K562 (cell line): ENCODE results near the gene OR5B21. TPM values are rescaled to one million over a fixed set of nuclear protein-coding genes. Genes with fewer than 3 reads are reported as not detected.
A peak's percentile ranks its signal among the peaks of the same experiment; 100 is the strongest.

Experiments
- ATAC-seq: fragments of 200-7000 bp; cut with Tn5 transposase; 3 replicates; pipeline ENCODE4 v1.9.1; 2020; ENCODE audit warnings: moderate library complexity
- Bru-seq: library from RNA; stranded (reverse); fragments of 400-500 nt; gene quantifications from one replicate; lab custom pipeline; 2021; lab: Mats Ljungman, UMichigan
- BruChase-seq, 2 experiments: library from RNA; stranded (reverse); fragments of 400-500 nt; gene quantifications; one replicate each; lab custom pipeline; 2021; lab: Mats Ljungman, UMichigan
- BruUV-seq: library from RNA; stranded (reverse); fragments of 400-500 nt; replicated peaks from 2 replicates; lab custom pipeline; 2021; lab: Mats Ljungman, UMichigan
- CTCF ChIA-PET: fragments of 300-600 bp; formaldehyde crosslinking; extraction: SDS; loops from one replicate; lab custom pipeline; 2021; ENCODE audit warnings: low intra/inter-chr PET ratio; lab: Yijun Ruan, JAX
- POLR2A ChIA-PET: fragments of 300-600, 350-650 bp; sonication (Branson Sonifier 250); formaldehyde crosslinking; extraction: SDS; loops from one replicate; lab custom pipeline; 2021; ENCODE audit warnings: antibody characterized with exemption, inconsistent platforms; lab: Yijun Ruan, JAX
- DNase-seq, 4 experiments: peaks; one replicate each; pipeline versions ENCODE4 v3.0.0 to v3.0.0-alpha.2; 2011 to 2018; ENCODE audit warnings: low spot score in 3 of 4, mixed read lengths in 3 of 4; ENCODE audit errors: extremely low read depth in 1 of 4
- FAIRE-seq: peaks from 2 replicates; lab custom pipeline; 2011; peaks lifted over from hg19 to GRCh38; lab: Jason Lieb, UNC
- H2AFZ ChIP-seq: 2 replicates; pipeline ENCODE4 v1.6.0; 2011; ENCODE audit warnings: low read depth, low read length, control low read depth, inconsistent platforms
- H3K27ac ChIP-seq: fragments of 200-600 bp; 3 replicates; pipeline ENCODE4 v1.8.0; 2011; ENCODE audit warnings: low read depth, mild to moderate bottlenecking, control low read depth, inconsistent platforms, low read length, moderate library complexity, mixed read lengths; ENCODE audit errors: extremely low read depth
- H3K27me3 ChIP-seq, 2 experiments: fragments of 300-600 bp in 1 of 2; 2 replicates in 1 of 2; 3 replicates in 1 of 2; pipeline versions ENCODE4 v1.6.0 to v1.8.0; 2011; ENCODE audit warnings: inconsistent platforms in 2 of 2, low read length in 2 of 2, mild to moderate bottlenecking in 1 of 2, mixed read lengths in 1 of 2, moderate library complexity in 1 of 2; ENCODE audit not compliant: control insufficient read depth in 2 of 2, insufficient read depth in 2 of 2
- H3K36me3 ChIP-seq: fragments of 300-600 bp; 3 replicates; pipeline ENCODE4 v1.8.0; 2011; ENCODE audit warnings: mild to moderate bottlenecking, low read length, inconsistent platforms; ENCODE audit not compliant: control insufficient read depth, insufficient read depth
- H3K4me1 ChIP-seq, 2 experiments: fragments of 200-600 bp in 1 of 2; replicated peaks in 1 of 2; 2 replicates in 1 of 2; 3 replicates in 1 of 2; pipeline versions ENCODE4 v1.5.1 to v1.8.0; 2011; ENCODE audit warnings: inconsistent platforms in 2 of 2, low read length in 2 of 2, mild to moderate bottlenecking in 1 of 2, mixed read lengths in 1 of 2, moderate library complexity in 1 of 2; ENCODE audit not compliant: control insufficient read depth in 2 of 2, insufficient read depth in 2 of 2
- H3K4me2 ChIP-seq: 2 replicates; pipeline ENCODE4 v1.6.1; 2011; ENCODE audit warnings: low read length, control low read depth, inconsistent platforms, mixed read lengths; ENCODE audit not compliant: insufficient read depth
- H3K4me3 ChIP-seq: fragments of 200-600 bp; sonication (generic), shearing (Covaris generic); 2 replicates; pipeline ENCODE4 v1.5.1; 2016; ENCODE audit warnings: control low read depth, inconsistent platforms
- H3K79me2 ChIP-seq: fragments of 200-600 bp; 3 replicates; pipeline ENCODE4 v1.8.0; 2011; ENCODE audit warnings: low read length, inconsistent platforms; ENCODE audit not compliant: control insufficient read depth, insufficient read depth
- H3K9ac ChIP-seq, 2 experiments: 2 replicates each; pipeline versions ENCODE4 v1.6.0 to v1.6.1; 2011; ENCODE audit warnings: low read depth in 2 of 2, low read length in 2 of 2, control low read depth in 1 of 2, inconsistent platforms in 1 of 2, mild to moderate bottlenecking in 1 of 2, mixed read lengths in 1 of 2; ENCODE audit not compliant: insufficient read depth in 1 of 2
- H3K9me1 ChIP-seq: one replicate; pipeline ENCODE4 v1.6.0; 2011; ENCODE audit warnings: inconsistent platforms, mild to moderate bottlenecking, low read length, moderate library complexity; ENCODE audit not compliant: control insufficient read depth, insufficient read depth
- H3K9me3 ChIP-seq: replicated peaks from 2 replicates; pipeline ENCODE4 v1.5.1; 2011; ENCODE audit warnings: low read depth, low read length, inconsistent platforms; ENCODE audit not compliant: control insufficient read depth, insufficient read depth
- H4K20me1 ChIP-seq: replicated peaks from 2 replicates; pipeline ENCODE4 v1.6.1; 2011; ENCODE audit warnings: low read length, inconsistent platforms, mixed read lengths; ENCODE audit not compliant: control insufficient read depth, insufficient read depth
- RBM25 ChIP-seq: fragments of 200-400 bp; formaldehyde crosslinking; IDR thresholded peaks from 2 replicates; pipeline ENCODE4 v1.6.1; 2018; ENCODE audit warnings: low read length, low read depth, moderate library complexity; ENCODE audit not compliant: severe bottlenecking
- THRAP3 ChIP-seq: fragments of 450-650 bp; IDR thresholded peaks from 2 replicates; pipeline ENCODE4 v1.6.1; 2016; ENCODE audit warnings: mild to moderate bottlenecking, inconsistent platforms, borderline replicate concordance
- WGBS: fragments of 100-300 bp; shearing (Covaris generic); methylation state at CpG from one replicate; pipeline ENCODE4 v1.1.6; 2016; ENCODE audit warnings: low coverage, mixed read lengths; ENCODE audit not compliant: insufficient coverage; ENCODE audit errors: missing lambda C conversion rate; 5-methylcytosine and 5-hydroxymethylcytosine counted together
- in situ Hi-C: fragments of 300-500 bp; cut with MboI; formaldehyde crosslinking; loops from 4 replicates; pipeline ENCODE4 v1.15.0; 2018; ENCODE audit warnings: inconsistent platforms, mixed read lengths
- intact Hi-C: fragments of 100-400 bp; cut with micrococcal nuclease; formaldehyde crosslinking; loops from 2 replicates; pipeline ENCODE4 v1.14.2; 2022
- long read RNA-seq, 3 experiments: library from polyadenylated mRNA in 2 of 3; library from RNA in 1 of 3; unstranded in 2 of 3; stranded (forward) in 1 of 3; transcript quantifications; one replicate each; pipeline ENCODE4 v2.0.0, GENCODE V29; 2019 to 2022
- polyA minus RNA-seq, 3 experiments: library from RNA; depleted of rRNA, polyadenylated mRNA; stranded (reverse); fragments of >200 nt; gene quantifications; 2 replicates each; pipeline ENCODE4 v1.2.3, GENCODE V29; 2011
- polyA plus RNA-seq, 8 experiments: library from polyadenylated mRNA; depleted of rRNA in 4 of 8; stranded (reverse) in 5 of 8; unstranded in 3 of 8; fragments of >200 nt; fragmentation: Nextera tagmentation in 2 of 8; fragmentation: Illumina TruSeq in 1 of 8; extraction: Ambion mirVana in 2 of 8; extraction: Trizol in 1 of 8; gene quantifications; 2 replicates each; pipeline versions ENCODE4 v1.2.1 to v1.2.3, GENCODE V29; 2011 to 2014; ENCODE audit warnings: inconsistent platforms in 1 of 8, missing spikeins in 1 of 8
- total RNA-seq, 7 experiments: library from RNA; depleted of rRNA in 6 of 7; stranded (reverse); fragments of >200 nt in 6 of 7; fragmentation: Illumina TruSeq in 2 of 7; extraction: Trizol in 2 of 7; gene quantifications; 2 replicates each; pipeline versions ENCODE4 v1.2.1 to v1.2.3, GENCODE V29; 2011 to 2021; ENCODE audit warnings: low replicate concordance in 1 of 7
- TF ChIP-seq, protein P1 (sequence below): fragments of 250-450 bp; sonication (Bioruptor Pico); IDR thresholded peaks from 2 replicates; pipeline ENCODE4 v1.6.1; 2021; ENCODE audit warnings: mild to moderate bottlenecking

OR5B21 gene
- not detected in 2 replicates for total RNA-seq (2011; cell fraction: chromatin; rRNA removed; ENCODE audit: low replicate concordance)
- total RNA-seq (2011; cell fraction: nucleolus; rRNA removed), result not detected in 2 replicates
- not detected in 2 replicates for total RNA-seq (2011; cell fraction: nucleoplasm; rRNA removed)
- total RNA-seq (2014; rRNA removed) (not detected in 2 replicates), total RNA-seq (2014; rRNA removed; fragmentation: Illumina TruSeq; extraction: Trizol) (not detected in 2 replicates), total RNA-seq (2015; rRNA removed; fragmentation: Illumina TruSeq; extraction: Trizol) (not detected in 2 replicates), total RNA-seq (2021) (not detected in 2 replicates), polyA plus RNA-seq (2011; rRNA removed) (not detected in 2 replicates), polyA plus RNA-seq (2014; fragmentation: Illumina TruSeq; extraction: Trizol) (not detected in 2 replicates), polyA plus RNA-seq (2014; fragmentation: Nextera tagmentation; extraction: Ambion mirVana) (not detected), polyA plus RNA-seq (2014; rRNA removed) (not detected in 2 replicates), polyA minus RNA-seq (2011; rRNA and poly(A)+ RNA removed) (0.21 TPM in 1 of 2 replicates, not detected in the other), Bru-seq, nascent RNA (not detected), BruChase-seq, experiment 1, labeled RNA remaining after a 2-hour chase (percentile 32 among the genes with signal in this experiment), BruChase-seq, experiment 2, labeled RNA remaining after a 6-hour chase (not detected)
- polyA plus RNA-seq (2011; cell fraction: cytosol; rRNA removed), result not detected in 2 replicates
- polyA plus RNA-seq (2011; cell fraction: nucleus; rRNA removed), result not detected in 2 replicates
- not detected in 2 replicates for polyA plus RNA-seq (2012)
- not detected in 2 replicates for polyA minus RNA-seq (2011; cell fraction: cytosol; rRNA and poly(A)+ RNA removed)
- polyA minus RNA-seq (2011; cell fraction: nucleus; rRNA and poly(A)+ RNA removed), result not detected in 2 replicates
- long read RNA-seq, experiment 1, result 0 reads
- long read RNA-seq, experiment 2, result 0 reads
- long read RNA-seq, experiment 3, result 0 reads

DNA sequence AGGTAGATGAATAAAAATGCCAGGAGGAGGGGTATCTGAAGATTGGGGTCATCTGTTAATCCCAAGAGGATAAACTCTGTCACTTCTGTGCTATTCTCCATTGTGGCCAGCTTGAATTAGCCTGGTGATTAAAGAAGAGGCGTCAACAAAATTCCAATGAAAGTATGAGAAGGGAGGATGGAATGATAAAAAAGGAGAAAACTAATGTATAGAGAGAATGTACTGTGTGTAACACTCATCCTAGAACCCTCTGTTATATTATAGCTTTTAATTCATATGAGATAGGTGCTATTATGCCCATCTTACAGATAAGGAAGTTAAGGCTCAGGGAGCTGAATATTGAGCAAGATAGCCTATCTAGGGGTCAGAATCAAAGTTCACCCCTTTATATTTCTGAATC, at the start of gene OR5B21:
Gene OR5B21 (minus strand): TSS at position 101 of the 400 bp plus-strand sequence. CDS start 0 bp downstream, at position 101.
- WGBS, result 0% methylated on average over 1 of the region's 1 CpG
- CTCF ChIA-PET, result no interaction called here
- DNase-seq (no peak), ATAC-seq (no peak), FAIRE-seq (no peak)
- H3K36me3 ChIP-seq, result no peaks in the 10 kb centered on the region
- intact Hi-C loops, result no loop called here
- H3K4me3 ChIP-seq, result no peak within 1 kb of the TSS
- no peaks in the 10 kb centered on the region for H3K9me3 ChIP-seq
- H3K9me1 ChIP-seq, result no peaks in the 10 kb centered on the region
- no peaks in the 10 kb centered on the region for H3K4me1 ChIP-seq
- no peaks in the 10 kb centered on the region for H3K79me2 ChIP-seq
- no peak within 1 kb of the TSS for H3K9ac ChIP-seq
- H3K27me3 ChIP-seq, result no peaks in the 10 kb centered on the region
- TF ChIP-seq, protein P1, sequence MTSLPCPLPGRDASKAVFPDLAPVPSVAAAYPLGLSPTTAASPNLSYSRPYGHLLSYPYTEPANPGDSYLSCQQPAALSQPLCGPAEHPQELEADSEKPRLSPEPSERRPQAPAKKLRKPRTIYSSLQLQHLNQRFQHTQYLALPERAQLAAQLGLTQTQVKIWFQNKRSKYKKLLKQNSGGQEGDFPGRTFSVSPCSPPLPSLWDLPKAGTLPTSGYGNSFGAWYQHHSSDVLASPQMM (CRISPR knock-in tag), result no peak
- TF ChIP-seq RBM25 (peak; percentile 43), THRAP3 (no peak)
- H4K20me1 ChIP-seq, result no peaks in the 10 kb centered on the region
- no peak within 1 kb of the TSS for H3K27ac ChIP-seq
- in situ Hi-C loops, result loop anchor here (25.0 kb wide), 2 partner anchors 696 to 846 kb away; partner anchors contain the start of genes CLP1 and ZDHHC5
- BruUV-seq, result no TSS peak
- no peak within 1 kb of the TSS for H3K4me2 ChIP-seq
- POLR2A ChIA-PET, result interaction anchor here (1.0 kb wide), 1 partner anchor 11 kb away, joined by 4 read pairs; no protein-coding TSS in a partner anchor
- no peak within 1 kb of the TSS for H2AFZ ChIP-seq
